H7 (cell line): ENCODE results near the gene CHCHD3. TPM values are rescaled to one million over a fixed set of nuclear protein-coding genes. Genes with fewer than 3 reads are reported as not detected.

ENCODE experiments used
- DNase-seq: peaks from one replicate; pipeline ENCODE4 v3.0.0; 2012
- H3K27me3 ChIP-seq: 2 replicates; pipeline ENCODE4 v1.6.0; 2011; ENCODE audit warnings: mild to moderate bottlenecking, low read length; ENCODE audit not compliant: control insufficient read depth, insufficient read depth
- H3K36me3 ChIP-seq: replicated peaks from 2 replicates; pipeline ENCODE4 v1.5.1; 2011; ENCODE audit warnings: low read length; ENCODE audit not compliant: control insufficient read depth, insufficient read depth
- H3K4me3 ChIP-seq: 2 replicates; pipeline ENCODE4 v1.5.1; 2011; ENCODE audit warnings: low read depth, mild to moderate bottlenecking, control low read depth, low read length, moderate library complexity; ENCODE audit not compliant: insufficient read depth
- total RNA-seq: library from RNA; depleted of rRNA; stranded (reverse); fragments of >200 nt; shearing (Covaris generic); gene quantifications from 2 replicates; pipeline ENCODE4 v1.2.3, GENCODE V29; 2014

The CHCHD3 gene
- total RNA-seq, 1 experiment from 2014 or later = 121 TPM

DNA sequence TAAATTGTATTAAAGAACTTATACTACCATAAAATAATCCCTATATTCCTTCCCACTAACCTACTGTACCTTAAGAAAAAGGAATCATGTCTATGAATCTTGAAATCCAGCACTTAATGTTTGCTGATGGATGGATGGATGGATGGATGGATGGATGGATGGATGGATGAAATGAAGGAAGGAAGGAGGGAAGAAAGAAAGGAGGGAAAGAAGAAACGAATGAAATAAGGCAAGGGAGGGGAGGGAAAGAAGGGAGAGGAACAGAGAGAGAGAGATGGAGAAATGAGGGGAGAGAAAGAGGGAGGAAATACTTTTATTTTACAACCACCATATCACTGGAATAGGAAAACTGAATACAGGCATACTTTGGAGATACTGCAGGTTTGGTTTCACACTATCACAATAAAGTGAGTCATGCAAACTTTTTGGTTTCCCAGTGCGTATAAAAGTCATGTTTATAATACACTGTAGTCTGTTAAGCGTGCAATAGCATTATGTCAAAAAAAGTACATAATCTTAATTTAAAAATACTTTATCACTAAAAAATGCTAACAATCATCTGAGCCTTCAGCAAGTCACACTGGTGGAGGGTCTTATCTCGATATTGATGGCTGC, 219.8 kb downstream of the CHCHD3 start:
- Histone ChIP-seq H3K4me3 (no peak overlapping the region), H3K27me3 (no peaks in the 10 kb centered on the region), H3K36me3 (no peaks in the 10 kb centered on the region)
- no peak for DNase-seq

DNA sequence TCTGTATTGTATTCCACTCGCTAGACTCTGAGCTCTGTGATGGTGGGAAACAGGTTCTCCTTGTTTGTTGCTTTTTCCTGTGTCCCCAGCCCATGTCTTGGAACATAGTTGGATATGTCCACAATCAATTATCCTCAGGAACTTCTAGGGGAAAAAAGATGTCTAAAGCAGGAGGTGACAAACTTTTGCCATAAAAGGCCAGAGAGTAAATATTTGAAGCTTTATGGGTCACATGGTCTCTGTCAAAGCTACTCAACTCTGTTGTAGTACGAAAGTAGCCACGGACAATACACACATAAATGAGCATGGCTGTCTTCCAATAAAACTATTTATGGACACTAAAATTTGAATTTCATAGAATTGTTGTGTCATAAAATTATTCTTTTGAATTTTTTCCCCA, 220.5 kb downstream of the CHCHD3 start:
- no peak overlapping the region for H3K4me3 ChIP-seq
- no peaks in the 10 kb centered on the region for H3K36me3 ChIP-seq
- no peaks in the 10 kb centered on the region for H3K27me3 ChIP-seq
- no peak for DNase-seq

DNA sequence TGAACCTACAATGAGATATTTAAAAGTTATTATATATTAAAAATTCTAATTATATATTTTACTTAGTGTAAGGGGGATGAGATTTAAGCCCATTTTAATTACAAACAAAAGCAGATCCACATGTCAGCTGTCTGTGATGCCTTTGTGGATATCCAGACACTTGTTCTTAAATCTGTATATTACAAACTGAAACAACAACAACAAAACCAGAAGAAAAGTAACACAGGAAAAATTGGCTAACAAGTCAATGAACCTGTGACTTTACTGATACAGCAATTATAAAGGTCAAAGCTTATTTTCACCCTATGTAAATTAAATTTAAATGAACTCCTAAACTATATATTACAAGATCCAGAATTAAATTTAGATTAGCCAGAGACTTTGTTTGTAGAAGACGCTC, 222.7 kb downstream of the CHCHD3 start:
- Histone ChIP-seq H3K27me3 (no peaks in the 10 kb centered on the region), H3K4me3 (no peak overlapping the region), H3K36me3 (no peaks in the 10 kb centered on the region)

GRCh38 chr7:132858760-132859159, 223.1 kb downstream of the CHCHD3 start:
- no peaks in the 10 kb centered on the region for H3K27me3 ChIP-seq

More for the DNA sequence above, 222.7 kb downstream of the CHCHD3 start:
- no peak for DNase-seq

DNA sequence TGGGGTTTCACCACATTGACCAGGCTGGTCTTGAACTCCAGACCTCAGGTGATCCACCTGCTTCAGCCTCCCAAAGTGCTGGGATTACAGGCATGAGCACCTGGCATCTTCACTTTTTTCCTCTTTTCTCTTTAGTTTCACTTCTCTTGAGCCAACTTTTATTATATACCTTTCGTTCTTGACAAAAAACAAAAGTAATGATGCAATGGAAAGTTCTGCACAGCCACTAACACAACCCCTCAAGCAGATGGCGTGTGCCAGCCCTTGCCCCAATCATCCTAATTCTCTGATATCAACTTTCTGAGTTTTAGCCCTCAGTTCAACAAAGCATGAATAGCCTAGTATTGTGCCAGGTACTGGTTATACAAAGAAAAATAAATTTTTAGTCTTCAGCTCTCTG, 223.6 kb downstream of the CHCHD3 start:
- no peaks in the 10 kb centered on the region for H3K27me3 ChIP-seq
- no peak overlapping the region for H3K4me3 ChIP-seq
- H3K36me3 ChIP-seq = no peaks in the 10 kb centered on the region
- DNase-seq = no peak

More at GRCh38 chr7:132858760-132859159, 223.1 kb downstream of the CHCHD3 start:
- no peaks in the 10 kb centered on the region for H3K36me3 ChIP-seq
- no peak for DNase-seq
- H3K4me3 ChIP-seq = no peak overlapping the region

DNA sequence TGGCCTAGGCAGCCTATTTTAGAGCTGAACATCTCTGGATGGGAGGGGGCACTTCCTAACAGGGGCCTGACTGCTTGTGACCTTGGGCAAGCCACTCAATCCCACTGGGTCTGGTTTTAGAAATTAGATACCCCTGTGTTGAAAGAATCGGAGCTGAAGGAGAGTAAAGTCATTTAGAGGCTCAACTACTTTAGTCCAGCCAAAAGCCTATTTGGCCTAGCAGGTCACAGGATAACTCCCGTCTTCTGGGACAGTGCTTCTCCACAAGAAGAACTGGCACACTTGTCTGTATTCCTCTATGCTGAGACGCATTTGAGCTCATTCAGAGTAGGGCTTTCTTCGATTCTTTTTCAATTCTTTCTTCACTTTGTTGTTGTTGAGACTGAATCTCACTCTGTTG, 224.2 kb downstream of the CHCHD3 start:
- no peaks in the 10 kb centered on the region for H3K27me3 ChIP-seq
- DNase-seq = no peak
- H3K4me3 ChIP-seq = no peak overlapping the region
- no peaks in the 10 kb centered on the region for H3K36me3 ChIP-seq

DNA sequence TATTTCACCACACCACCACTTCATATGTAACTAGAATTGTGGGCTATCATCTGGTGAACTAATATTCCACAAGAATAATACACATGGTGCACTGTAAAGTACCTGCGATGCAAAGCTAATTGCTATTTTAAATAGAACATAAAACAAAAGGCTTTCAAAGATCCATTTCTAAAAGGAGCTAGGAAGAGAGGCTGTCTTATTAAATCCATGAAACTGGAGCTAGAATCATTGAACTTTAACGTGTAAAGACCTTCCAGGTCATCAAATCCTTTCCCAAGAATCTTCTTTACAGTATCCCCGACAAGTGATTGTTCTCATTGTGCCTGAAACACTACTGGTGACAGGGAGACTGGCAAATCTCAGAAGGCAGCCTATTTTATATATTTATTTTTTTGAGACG, 224.9 kb downstream of the CHCHD3 start:
- no peak for DNase-seq

DNA sequence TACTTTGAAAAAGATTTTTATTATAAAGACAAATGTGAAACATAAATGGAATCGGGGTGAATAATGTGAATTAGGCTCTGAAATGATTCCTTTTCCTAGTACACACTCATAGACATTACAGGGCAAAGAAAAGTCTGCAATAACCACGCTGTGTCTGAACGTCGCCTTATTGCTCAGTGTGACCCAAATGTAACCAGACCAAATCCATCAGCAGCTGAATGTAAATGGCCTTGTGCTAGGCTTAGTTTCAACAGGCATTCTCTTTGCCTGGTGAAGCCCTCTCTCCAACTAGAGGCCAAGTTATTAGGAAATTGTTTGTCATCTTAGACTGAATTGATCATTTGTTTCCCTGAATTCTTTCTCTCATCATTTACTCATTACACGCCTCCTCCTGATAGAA, 225.5 kb downstream of the CHCHD3 start:
- no peak for DNase-seq
- Histone ChIP-seq H3K36me3 (no peaks in the 10 kb centered on the region), H3K4me3 (no peak overlapping the region), H3K27me3 (no peaks in the 10 kb centered on the region)

More for the DNA sequence above, 224.9 kb downstream of the CHCHD3 start:
- H3K27me3 ChIP-seq = no peaks in the 10 kb centered on the region
- H3K4me3 ChIP-seq = no peak overlapping the region
- H3K36me3 ChIP-seq = no peaks in the 10 kb centered on the region

DNA sequence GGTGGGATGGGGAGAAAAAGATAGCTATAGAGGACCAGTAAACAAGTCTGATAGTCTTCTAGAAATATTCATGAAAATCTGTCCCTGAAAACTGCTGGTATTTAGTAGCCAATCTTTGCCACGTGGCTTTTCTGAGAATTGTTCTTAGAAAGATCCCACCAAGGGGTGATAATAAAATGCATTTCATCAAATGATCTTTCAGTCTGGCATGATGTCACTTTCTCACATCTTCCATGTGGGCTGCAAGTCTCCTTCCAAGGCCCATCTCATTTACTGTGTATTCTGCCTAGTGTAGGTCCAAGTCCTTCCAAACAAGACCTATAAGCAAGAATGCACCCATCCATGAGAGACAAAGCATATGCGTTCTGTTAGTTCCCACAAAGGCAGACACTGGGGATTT, 226.0 kb downstream of the CHCHD3 start:
- no peak overlapping the region for H3K4me3 ChIP-seq
- no peaks in the 10 kb centered on the region for H3K27me3 ChIP-seq
- no peak for DNase-seq
- H3K36me3 ChIP-seq = no peaks in the 10 kb centered on the region

DNA sequence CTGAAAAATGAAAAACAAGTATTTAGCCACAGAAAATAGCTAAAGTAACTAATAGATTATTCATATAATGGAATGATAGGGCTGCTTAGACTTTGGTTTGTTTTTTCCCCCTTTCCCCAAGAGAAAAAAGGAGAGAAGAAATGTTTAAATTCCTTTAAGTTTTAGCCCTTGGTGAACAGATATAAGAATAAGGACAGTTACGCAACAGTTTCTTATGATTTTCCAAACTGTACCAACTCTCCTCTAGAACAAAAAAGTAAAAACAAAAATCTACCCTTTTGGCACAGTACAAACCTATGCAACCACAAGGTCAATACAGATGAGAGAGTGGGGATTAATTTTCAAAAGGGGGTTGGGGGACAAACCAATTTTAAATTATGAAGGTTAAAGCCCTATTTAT, 227.7 kb downstream of the CHCHD3 start:
- DNase-seq = no peak
- Histone ChIP-seq H3K36me3 (no peaks in the 10 kb centered on the region), H3K4me3 (no peak overlapping the region), H3K27me3 (no peaks in the 10 kb centered on the region)

- Histone ChIP-seq H3K36me3 (no peaks in the 10 kb centered on the region), H3K27me3 (no peaks in the 10 kb centered on the region), H3K4me3 (no peak overlapping the region)
- no peak for DNase-seq
Observed at GRCh38 chr7:132847376-132847775, 234.5 kb downstream of the CHCHD3 start.

GRCh38 chr7:132846086-132846485, 235.8 kb downstream of the CHCHD3 start:
- Histone ChIP-seq H3K4me3 (no peak overlapping the region), H3K36me3 (no peaks in the 10 kb centered on the region), H3K27me3 (no peaks in the 10 kb centered on the region)
- no peak for DNase-seq

DNA sequence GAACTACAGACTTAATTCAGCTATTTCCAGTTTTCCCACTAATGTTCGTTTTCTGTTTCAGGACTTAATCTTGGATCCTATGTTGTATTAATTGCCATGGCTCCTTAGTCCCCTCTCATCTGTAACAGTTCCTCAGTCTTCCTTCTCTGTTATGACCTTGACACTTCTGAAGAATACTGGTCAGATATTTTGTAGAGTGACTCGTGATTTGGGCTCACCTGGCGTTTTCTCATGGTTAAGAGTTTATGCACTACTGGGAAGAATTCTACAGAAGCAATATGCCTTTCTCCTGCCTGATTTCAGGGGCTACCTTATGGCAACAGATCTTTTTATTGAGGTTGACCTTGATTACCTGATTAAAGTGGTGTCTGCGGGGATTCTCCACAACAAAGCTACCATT, 239.4 kb downstream of the CHCHD3 start:
- Histone ChIP-seq H3K36me3 (no peaks in the 10 kb centered on the region), H3K4me3 (no peak overlapping the region), H3K27me3 (no peaks in the 10 kb centered on the region)
- no peak for DNase-seq

DNA sequence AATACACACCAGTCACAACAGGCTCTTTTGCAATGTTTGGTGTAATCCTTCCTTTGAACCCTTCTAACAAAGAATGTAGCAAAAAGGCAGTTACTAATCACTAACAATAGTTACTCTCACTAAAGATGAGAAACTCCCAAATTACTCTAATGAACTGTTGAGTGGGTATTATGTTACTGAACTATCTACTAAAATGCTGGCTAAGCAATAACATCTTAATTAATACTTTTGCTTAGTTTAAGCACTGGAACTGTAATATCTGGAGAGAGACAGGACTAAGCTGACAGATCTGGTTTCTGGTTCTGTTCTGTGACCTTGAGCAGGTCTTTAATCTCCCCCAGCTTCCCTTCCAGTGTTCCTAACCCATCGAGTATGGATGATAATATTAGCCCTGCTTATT, 241.7 kb downstream of the CHCHD3 start:
- H3K36me3 ChIP-seq = no peaks in the 10 kb centered on the region
- no peak for DNase-seq
- no peak overlapping the region for H3K4me3 ChIP-seq
- H3K27me3 ChIP-seq = no peaks in the 10 kb centered on the region

GRCh38 chr7:132838313-132838712, 243.6 kb downstream of the CHCHD3 start:
- no peak for DNase-seq
- Histone ChIP-seq H3K4me3 (no peak overlapping the region), H3K27me3 (no peaks in the 10 kb centered on the region), H3K36me3 (no peaks in the 10 kb centered on the region)

DNA sequence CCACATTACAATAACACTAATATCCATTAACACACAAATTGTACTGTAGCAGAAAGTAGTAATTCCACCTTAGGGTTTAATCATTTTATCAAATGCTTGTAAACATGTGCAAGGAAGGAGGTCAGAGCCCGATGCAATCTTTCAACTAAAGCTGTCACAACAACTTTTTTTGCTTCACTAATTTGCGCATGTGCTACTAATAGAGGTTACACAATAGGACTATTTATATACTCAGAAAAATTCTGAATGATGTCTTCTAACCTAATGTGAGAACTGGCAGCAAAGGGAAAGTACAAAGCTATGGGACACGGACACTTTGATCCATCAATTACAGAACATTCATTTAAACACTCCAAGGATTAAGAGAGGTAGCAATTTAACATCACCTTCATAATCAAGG, 244.4 kb downstream of the CHCHD3 start:
- H3K27me3 ChIP-seq = no peaks in the 10 kb centered on the region
- H3K4me3 ChIP-seq = no peak overlapping the region
- DNase-seq = no peak
- H3K36me3 ChIP-seq = no peaks in the 10 kb centered on the region
